H7 (cell line): ENCODE measurements around the gene NEIL3. TPM values are rescaled to one million over a fixed set of nuclear protein-coding genes. Genes with fewer than 3 reads are reported as not detected.
A peak's percentile ranks its signal among the peaks of the same experiment; 100 is the strongest.

ENCODE experiments used
- DNase-seq: peaks from one replicate; pipeline ENCODE4 v3.0.0; 2012
- H3K27me3 ChIP-seq: 2 replicates; pipeline ENCODE4 v1.6.0; 2011; ENCODE audit warnings: mild to moderate bottlenecking, low read length; ENCODE audit not compliant: control insufficient read depth, insufficient read depth
- H3K36me3 ChIP-seq: replicated peaks from 2 replicates; pipeline ENCODE4 v1.5.1; 2011; ENCODE audit warnings: low read length; ENCODE audit not compliant: control insufficient read depth, insufficient read depth
- H3K4me3 ChIP-seq: 2 replicates; pipeline ENCODE4 v1.5.1; 2011; ENCODE audit warnings: low read depth, mild to moderate bottlenecking, control low read depth, low read length, moderate library complexity; ENCODE audit not compliant: insufficient read depth
- total RNA-seq: library from RNA; depleted of rRNA; stranded (reverse); fragments of >200 nt; shearing (Covaris generic); gene quantifications from 2 replicates; pipeline ENCODE4 v1.2.3, GENCODE V29; 2014

The NEIL3 gene
- total RNA-seq, 1 experiment from 2014 or later = 7.8 TPM

- Histone ChIP-seq H3K36me3 (no peaks in the 10 kb centered on the region), H3K4me3 (no peak overlapping the region), H3K27me3 (no peaks in the 10 kb centered on the region)
- DNase-seq = no peak
These were observed 11.0 kb downstream of the NEIL3 start for GRCh38 chr4:177320721-177321120.

DNA sequence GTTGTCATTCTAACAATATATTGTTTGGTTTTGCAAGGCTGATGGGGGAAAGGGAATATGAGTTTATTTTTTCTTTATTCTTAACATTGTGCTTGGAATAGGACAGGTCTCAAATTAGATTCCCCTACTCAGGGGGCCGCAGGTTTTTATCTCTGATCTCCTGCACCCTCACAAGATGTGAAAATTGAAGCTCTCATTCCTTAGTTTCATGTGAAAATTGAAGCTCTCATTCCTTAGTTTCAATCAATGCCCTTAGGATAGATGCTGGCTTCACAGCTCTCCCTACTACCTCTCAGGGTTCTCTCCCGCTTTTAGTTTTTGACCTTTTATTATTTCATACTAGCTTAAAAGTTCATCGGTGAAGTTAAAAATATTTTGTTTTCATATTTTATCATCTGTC, 12.0 kb downstream of the NEIL3 start:
- Histone ChIP-seq H3K27me3 (no peaks in the 10 kb centered on the region), H3K4me3 (no peak overlapping the region), H3K36me3 (no peaks in the 10 kb centered on the region)
- no peak for DNase-seq

GRCh38 chr4:177322266-177322665, 12.6 kb downstream of the NEIL3 start:
- DNase-seq = no peak
- Histone ChIP-seq H3K27me3 (no peaks in the 10 kb centered on the region), H3K36me3 (no peaks in the 10 kb centered on the region), H3K4me3 (no peak overlapping the region)

DNA sequence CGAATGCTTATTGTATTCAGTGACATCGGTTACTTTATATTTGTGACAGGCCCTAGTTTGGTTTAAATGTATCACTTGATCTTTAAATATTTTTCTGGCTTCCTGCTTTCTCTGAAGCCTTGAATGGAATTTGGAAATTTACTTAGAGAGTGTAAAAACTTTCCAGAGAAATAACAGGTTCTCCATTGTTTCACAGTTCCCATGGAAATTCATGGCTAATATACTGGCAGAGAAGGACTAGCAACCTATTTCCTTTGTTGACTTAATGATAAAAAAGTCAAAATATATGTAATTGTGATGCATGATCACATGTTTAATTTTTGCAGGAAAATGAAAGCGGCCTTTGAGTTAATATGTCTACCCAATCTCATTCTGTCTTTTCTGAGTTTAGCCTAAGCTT, 13.2 kb downstream of the NEIL3 start:
- Histone ChIP-seq H3K4me3 (no peak overlapping the region), H3K36me3 (no peaks in the 10 kb centered on the region), H3K27me3 (no peaks in the 10 kb centered on the region)
- DNase-seq = no peak

DNA sequence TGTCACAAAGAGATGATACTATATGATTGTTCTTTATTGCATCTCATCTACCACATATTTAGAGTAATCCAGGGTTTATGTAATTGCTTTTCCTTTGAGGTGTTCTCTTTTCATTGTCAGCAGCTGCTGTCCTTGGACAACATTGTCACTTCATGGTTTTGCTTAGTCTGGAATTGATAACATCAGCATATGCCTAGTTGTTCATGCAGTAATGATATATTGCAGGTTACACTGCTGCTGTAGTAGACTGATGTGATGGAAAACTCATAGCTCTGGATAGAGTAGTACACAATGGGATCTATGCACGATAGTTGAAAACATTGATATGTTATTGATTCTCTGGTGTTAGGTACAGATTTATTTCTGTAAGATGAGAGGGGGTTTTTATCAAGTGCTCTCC, 13.7 kb downstream of the NEIL3 start:
- H3K4me3 ChIP-seq = no peak overlapping the region
- no peaks in the 10 kb centered on the region for H3K36me3 ChIP-seq
- no peak for DNase-seq
- H3K27me3 ChIP-seq = no peaks in the 10 kb centered on the region

- DNase-seq = no peak
- no peak overlapping the region for H3K4me3 ChIP-seq
- no peaks in the 10 kb centered on the region for H3K27me3 ChIP-seq
- peaks cover 1% of the 10 kb centered on the region; the same call in 1 of the 2 replicates for H3K36me3 ChIP-seq
These were observed 22.4 kb downstream of the NEIL3 start for GRCh38 chr4:177332119-177332518.

DNA sequence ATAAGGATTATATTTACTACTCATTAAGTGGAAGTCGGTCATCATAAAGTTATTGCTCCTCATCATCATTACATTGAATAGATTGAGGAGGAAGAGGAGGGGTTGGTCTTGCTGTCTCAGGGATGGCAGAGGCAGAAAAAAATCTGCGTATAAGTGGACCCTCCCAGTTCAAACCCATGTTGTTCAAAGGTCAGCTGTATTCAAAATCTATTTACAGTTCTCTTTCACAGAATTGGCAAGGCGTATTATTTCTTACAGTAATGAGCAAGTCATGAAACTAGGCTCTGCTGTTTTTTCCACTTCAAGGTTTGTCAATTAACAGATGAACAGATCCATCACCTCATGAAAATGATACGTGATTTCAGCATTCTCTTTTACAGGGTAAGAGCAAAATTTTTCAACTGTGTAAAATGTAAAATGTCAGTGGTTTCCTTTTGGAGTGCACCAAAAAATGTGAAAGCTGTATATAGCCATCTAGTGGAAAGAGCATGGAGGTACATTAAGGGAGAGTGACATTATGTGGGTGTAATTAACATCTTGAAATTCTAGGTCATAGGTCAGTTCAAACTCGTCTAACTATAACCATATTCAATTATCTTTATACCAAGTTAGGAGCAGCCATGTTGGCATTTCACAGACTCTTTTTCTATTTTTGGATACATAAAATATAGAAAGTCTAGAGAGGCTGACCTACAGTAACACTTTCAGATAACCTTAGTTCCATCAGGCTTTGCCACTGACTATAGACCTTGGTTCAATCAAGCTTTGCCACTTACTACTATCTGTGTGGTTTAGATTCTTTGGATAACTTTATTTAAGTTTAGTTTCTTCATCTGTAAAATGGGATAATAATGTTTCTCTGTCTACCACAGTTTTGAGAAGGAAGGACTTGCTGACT, 30.1 kb downstream of the NEIL3 start:
- no peaks in the 10 kb centered on the region for H3K27me3 ChIP-seq
- peak; percentile 18 for DNase-seq
- H3K4me3 ChIP-seq = no peak overlapping the region
- H3K36me3 ChIP-seq = peaks cover 1% of the 10 kb centered on the region; the same call in 1 of the 2 replicates

GRCh38 chr4:177348348-177348747, 38.7 kb downstream of the NEIL3 start:
- Histone ChIP-seq H3K36me3 (peaks cover 1% of the 10 kb centered on the region), H3K4me3 (no peak overlapping the region), H3K27me3 (no peaks in the 10 kb centered on the region)
- DNase-seq = no peak

- DNase-seq = peak; percentile 29
- peaks cover 1% of the 10 kb centered on the region for H3K36me3 ChIP-seq
- no peak overlapping the region for H3K4me3 ChIP-seq
- H3K27me3 ChIP-seq = no peaks in the 10 kb centered on the region
These were observed 39.5 kb downstream of the NEIL3 start for GRCh38 chr4:177349191-177349590.

- H3K36me3 ChIP-seq = peaks cover 1% of the 10 kb centered on the region; the same call in 1 of the 2 replicates
- no peak overlapping the region for H3K4me3 ChIP-seq
- H3K27me3 ChIP-seq = no peaks in the 10 kb centered on the region
- DNase-seq = no peak
These were observed 42.1 kb downstream of the NEIL3 start for GRCh38 chr4:177351622-177352244.

- no peak overlapping the region for H3K4me3 ChIP-seq
- no peak for DNase-seq
- H3K36me3 ChIP-seq = 0 out of 2 replicates have a peak, but pooled peaks cover 1% of the 10 kb centered on the region
- no peaks in the 10 kb centered on the region for H3K27me3 ChIP-seq
These were observed 46.5 kb downstream of the NEIL3 start for GRCh38 chr4:177356206-177356605.

- no peak for DNase-seq
- Histone ChIP-seq H3K36me3 (0 out of 2 replicates have a peak, but pooled peaks cover 1% of the 10 kb centered on the region), H3K27me3 (no peaks in the 10 kb centered on the region), H3K4me3 (no peak overlapping the region)
These were observed 47.2 kb downstream of the NEIL3 start for GRCh38 chr4:177356921-177357320.

DNA sequence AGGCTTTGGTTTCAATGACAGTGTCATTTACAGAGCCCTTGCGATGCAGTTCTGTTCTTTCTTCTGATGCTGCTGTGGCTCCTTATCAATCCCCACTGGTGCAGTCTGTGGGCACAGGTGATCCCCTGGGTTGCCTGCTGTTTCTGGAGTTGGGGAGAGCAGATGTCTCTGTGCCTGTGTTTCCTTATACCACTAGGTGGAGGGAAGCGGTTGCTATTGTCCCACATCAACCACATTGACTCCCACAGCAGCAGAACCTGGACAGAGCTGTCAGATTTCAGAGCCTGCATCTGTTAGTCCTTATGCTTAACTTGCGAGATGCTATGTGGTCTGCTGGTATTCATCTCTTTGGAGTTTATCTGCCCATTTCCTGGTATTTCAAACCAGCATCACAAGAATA, 57.7 kb downstream of the NEIL3 start:
- DNase-seq = peak; percentile 37
- Histone ChIP-seq H3K36me3 (no peaks in the 10 kb centered on the region), H3K27me3 (no peaks in the 10 kb centered on the region)

DNA sequence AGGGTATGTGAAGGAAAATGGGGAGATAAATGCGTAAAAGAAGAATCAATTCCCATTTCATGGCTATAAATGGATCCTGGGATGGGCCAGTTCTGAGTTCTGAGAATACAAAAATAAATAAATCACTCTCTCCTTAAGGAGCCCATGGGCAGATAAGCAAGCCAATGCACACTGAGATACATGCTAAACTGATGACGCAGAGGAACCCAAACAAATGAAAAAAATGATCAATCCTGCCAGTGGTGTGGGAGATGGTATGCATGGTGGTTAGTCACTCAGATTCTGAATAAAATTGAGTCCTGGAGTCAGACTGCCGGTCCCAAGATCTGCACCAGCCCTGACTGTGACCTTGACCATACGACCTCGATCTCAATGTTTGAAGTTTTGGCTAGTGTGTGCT, 59.7 kb downstream of the NEIL3 start:
- Histone ChIP-seq H3K4me3 (no peak overlapping the region), H3K36me3 (no peaks in the 10 kb centered on the region), H3K27me3 (no peaks in the 10 kb centered on the region)
- no peak for DNase-seq

More for the DNA sequence above, 57.7 kb downstream of the NEIL3 start:
- H3K4me3 ChIP-seq = no peak overlapping the region

DNA sequence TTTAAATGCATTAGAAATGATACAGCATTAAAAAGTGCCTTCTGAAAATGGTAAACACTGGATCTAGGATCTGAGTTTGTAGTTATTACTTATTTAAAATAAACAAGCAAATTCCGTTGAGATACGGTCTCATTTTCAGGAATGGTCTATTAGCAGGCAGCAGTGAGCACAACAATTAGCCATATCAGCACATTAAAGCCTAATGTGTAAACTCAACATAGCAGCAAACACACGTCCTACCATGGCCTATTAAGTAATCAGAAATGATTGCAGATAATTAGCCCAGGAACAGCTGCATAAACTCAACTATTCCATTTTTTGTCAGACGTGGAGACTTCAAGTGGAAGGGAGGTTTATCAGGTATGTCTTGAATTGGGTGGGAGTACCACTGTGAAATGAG, 61.8 kb downstream of the NEIL3 start:
- no peak for DNase-seq

More for the DNA sequence above, 61.8 kb downstream of the NEIL3 start:
- H3K36me3 ChIP-seq = no peaks in the 10 kb centered on the region
- no peak overlapping the region for H3K4me3 ChIP-seq
- H3K27me3 ChIP-seq = no peaks in the 10 kb centered on the region
